Body of pancreas (tissue), 4 donors: ENCODE results near the gene P3R3URF.

Source experiments
- POLR2A ChIP-seq, 3 donors: fragments of 450-650 bp; IDR thresholded peaks; one replicate each; pipeline ENCODE4 v1.6.1; 2016; ENCODE audit warnings: antibody characterized with exemption in 3 of 3, mild to moderate bottlenecking in 2 of 3
- TF ChIP-seq, protein P1 (sequence below), 7 experiments: fragments of 450-650 bp in 4 of 7; fragments of 200-600 bp in 3 of 7; sonication (generic) in 3 of 7; IDR thresholded peaks; one replicate each; pipeline ENCODE4 v1.5.1; 2016 to 2019; ENCODE audit warnings: antibody characterized with exemption in 7 of 7

GRCh38 chr1:46153228-46153627 is 23.1 kb downstream of the P3R3URF start:
- TF ChIP-seq, protein P1, sequence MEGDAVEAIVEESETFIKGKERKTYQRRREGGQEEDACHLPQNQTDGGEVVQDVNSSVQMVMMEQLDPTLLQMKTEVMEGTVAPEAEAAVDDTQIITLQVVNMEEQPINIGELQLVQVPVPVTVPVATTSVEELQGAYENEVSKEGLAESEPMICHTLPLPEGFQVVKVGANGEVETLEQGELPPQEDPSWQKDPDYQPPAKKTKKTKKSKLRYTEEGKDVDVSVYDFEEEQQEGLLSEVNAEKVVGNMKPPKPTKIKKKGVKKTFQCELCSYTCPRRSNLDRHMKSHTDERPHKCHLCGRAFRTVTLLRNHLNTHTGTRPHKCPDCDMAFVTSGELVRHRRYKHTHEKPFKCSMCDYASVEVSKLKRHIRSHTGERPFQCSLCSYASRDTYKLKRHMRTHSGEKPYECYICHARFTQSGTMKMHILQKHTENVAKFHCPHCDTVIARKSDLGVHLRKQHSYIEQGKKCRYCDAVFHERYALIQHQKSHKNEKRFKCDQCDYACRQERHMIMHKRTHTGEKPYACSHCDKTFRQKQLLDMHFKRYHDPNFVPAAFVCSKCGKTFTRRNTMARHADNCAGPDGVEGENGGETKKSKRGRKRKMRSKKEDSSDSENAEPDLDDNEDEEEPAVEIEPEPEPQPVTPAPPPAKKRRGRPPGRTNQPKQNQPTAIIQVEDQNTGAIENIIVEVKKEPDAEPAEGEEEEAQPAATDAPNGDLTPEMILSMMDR (IDR thresholded peaks at IDR 0.05) = no peak
- no peak for TF ChIP-seq POLR2A (IDR thresholded peaks at IDR 0.05)
